Superior temporal gyrus (tissue), 1 donor: ENCODE measurements around the gene RELT.

Experiments
- DNase-seq: peaks from one replicate; pipeline ENCODE4 v3.0.0-alpha.2; 2016; ENCODE audit errors: extremely low spot score

The RELT gene

DNA sequence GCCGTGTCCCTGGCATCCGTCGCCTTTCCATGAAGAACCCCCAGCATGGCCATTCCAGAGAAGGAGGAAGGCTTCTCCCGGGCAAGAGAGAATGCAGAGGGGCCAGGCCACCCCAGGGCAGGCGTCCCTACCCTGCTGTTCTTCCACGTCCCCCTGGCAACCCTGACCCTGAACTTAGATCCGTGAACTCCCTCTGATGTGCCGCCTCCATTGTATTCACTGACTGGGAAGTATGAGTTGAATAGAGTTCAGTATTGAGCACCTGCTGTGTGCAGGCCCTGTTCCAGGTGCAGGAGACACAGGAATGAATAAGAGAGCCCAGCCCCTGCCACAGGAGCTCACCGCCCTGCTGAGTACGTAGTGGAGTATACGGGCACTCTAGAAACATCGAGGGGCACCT, 29.1 kb upstream of the RELT start:
- DNase-seq: no peak

GRCh38 chr11:73348838-73349237, 27.4 kb upstream of the RELT start:
- DNase-seq: no peak

- no peak for DNase-seq
Measured at GRCh38 chr11:73349633-73350032, 26.6 kb upstream of the RELT start.

DNA sequence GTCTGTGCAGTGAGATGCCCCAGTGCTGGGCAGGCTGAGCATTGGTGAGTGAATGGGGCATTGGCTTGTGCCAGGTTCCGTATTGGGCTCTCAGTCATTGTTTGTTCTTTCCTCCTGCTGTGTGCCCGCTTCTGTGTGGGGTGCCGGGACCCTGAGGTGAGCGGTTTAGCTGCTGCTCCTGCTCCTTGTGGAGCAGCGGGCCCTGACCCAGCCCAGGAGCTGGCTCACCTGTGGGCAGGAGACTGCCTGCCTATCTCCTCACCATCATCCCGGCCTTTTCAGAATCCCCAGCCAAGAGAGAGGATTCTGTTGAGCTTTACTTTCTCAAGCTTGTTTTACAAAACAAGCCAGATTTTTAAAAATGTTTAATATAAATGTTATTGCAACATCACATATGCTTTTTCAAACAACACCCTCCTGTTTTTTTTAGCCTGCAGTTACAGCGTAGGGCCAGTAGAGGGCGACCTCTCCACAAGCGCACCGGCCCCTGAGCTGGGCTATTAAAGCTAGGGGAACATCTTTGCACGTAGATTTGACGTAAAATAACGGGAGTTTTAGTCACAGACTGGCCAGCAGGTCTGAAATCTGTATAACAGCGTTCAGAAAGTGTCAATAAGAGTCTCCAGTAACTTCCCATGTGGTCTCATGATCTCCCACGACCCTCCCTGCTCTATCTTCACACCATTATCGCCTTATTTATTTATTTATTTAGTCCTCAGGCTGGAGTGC, 25.1 kb upstream of the RELT start:
- DNase-seq: peak; percentile 84

DNA sequence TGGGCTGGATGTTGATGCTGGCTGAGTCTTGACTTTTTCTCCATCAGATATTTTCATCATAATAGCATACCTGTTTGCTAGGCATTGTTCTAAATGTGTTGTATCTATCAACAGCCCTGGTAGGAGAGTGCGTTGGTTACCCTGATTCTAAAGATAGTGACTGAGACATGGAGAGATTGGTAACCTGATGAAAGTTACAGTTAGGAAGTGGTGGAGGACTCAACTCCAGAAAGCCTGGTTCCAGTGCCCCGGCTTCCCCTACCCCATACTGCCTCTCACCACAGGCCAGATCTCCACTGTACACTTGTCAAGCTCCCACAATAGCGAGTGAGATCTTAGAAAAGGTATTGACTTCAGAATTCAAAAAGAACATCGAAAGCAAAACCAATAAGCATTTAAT, 22.8 kb upstream of the RELT start:
- DNase-seq: no peak

- DNase-seq: no peak
Measured at GRCh38 chr11:73355109-73355508, 21.1 kb upstream of the RELT start.

- no peak for DNase-seq
Measured at GRCh38 chr11:73356979-73357860, 19.0 kb upstream of the RELT start.

DNA sequence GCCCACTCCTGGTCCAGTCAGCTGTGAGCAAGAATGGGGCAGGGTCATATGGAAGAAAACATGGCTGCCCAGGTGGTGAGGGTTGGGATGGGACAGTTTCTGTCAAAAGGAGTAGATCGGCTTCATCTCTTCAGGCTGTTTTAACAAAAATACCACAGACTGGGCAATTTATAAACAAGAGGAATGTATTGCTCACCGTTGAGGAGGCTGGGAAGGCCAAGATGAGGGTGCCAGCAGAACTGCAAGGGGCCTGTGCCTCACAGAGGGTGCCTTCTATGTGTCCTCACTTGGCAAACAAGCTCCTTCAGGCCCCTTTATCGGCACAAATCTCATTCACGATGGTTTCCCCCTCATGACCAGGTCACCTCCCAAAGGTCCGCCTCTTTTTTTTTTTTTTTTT, 18.1 kb upstream of the RELT start:
- DNase-seq: no peak

GRCh38 chr11:73359341-73359740, 16.9 kb upstream of the RELT start:
- no peak for DNase-seq

- DNase-seq: no peak
Measured at GRCh38 chr11:73359930-73360742, 16.1 kb upstream of the RELT start.

GRCh38 chr11:73360743-73361369, 15.3 kb upstream of the RELT start:
- DNase-seq: no peak

GRCh38 chr11:73361953-73362776, 14.0 kb upstream of the RELT start:
- DNase-seq: no peak

DNA sequence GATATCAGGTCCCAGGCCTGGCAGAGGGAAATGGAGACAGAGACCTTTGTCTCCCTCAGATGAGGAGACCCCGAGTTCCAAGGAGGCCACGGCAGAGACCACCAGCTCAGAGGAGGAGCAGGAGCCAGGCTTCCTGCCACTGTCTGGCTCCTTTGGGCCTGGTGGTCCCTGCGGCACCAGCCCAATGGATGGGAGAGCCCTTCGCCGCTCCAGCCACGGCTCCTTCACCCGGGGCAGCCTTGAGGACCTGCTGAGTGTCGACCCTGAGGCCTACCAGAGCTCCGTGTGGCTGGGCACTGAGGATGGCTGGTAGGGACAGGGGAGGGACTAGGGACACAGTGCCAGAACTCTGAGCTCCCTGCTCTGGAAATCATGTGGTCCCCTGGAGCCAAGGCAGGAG, 13.1 kb upstream of the RELT start:
- DNase-seq: no peak

DNA sequence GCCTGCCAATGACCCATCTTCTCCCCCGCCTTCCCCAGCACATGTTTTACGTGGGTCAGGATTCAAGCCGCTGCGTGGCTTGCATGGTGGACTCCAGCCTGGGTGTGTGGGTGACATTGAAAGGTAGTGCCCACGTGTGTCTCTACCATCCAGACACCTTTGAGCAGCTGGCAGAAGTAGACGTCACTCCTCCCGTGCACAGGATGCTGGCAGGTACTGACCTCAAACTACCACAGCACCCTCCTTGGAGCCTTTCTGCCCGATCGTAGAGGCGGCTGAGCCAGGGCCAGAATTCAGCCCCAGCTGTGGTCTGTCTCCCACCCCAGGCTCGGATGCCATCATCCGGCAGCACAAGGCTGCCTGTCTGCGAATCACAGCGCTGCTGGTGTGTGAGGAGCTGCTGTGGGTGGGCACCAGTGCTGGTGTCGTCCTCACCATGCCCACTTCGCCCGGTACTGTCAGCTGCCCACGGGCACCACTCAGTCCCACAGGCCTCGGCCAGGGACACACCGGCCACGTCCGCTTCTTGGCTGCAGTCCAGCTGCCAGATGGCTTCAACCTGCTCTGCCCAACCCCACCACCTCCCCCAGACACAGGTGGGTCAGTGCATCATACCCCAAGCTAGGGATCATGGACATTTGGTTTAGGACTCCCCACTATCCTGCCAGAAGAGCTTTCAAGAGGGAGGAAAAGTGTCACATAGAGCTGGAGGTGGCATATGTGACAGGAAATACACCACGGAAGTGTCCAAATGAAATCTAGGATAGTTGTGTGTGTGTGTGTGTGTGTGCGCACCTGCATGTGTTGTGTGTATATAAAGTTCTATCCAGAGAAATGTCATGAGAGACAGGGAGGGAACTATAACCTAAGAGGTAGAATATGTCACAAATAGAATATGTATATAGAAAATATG, 10.6 kb upstream of the RELT start:
- no peak for DNase-seq

- no peak for DNase-seq
Measured at GRCh38 chr11:73366265-73366610, 10.0 kb upstream of the RELT start.

GRCh38 chr11:73366953-73367352, 9.2 kb upstream of the RELT start:
- no peak for DNase-seq

DNA sequence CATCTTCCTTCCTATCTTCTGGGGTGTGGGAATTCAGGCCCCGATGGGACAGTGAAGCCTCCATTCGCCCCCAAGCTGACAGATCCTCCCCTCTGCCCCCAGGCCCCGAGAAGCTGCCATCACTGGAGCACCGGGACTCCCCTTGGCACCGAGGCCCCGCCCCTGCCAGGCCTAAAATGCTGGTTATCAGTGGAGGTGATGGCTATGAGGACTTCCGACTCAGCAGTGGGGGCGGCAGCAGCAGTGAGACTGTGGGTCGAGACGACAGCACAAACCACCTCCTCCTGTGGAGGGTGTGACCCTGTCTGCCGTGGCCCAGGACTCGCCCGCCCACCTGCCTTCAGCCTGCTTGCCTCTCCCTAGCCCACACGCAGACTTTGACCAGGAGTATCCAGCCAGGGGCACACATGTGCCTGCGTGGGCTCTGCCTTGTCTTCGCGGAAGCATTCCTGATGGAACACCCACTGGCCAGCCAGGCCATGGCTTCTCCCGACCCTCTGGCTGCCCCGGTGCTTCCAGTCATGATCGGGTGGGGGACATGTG, 8.6 kb upstream of the RELT start:
- DNase-seq: no peak

DNA sequence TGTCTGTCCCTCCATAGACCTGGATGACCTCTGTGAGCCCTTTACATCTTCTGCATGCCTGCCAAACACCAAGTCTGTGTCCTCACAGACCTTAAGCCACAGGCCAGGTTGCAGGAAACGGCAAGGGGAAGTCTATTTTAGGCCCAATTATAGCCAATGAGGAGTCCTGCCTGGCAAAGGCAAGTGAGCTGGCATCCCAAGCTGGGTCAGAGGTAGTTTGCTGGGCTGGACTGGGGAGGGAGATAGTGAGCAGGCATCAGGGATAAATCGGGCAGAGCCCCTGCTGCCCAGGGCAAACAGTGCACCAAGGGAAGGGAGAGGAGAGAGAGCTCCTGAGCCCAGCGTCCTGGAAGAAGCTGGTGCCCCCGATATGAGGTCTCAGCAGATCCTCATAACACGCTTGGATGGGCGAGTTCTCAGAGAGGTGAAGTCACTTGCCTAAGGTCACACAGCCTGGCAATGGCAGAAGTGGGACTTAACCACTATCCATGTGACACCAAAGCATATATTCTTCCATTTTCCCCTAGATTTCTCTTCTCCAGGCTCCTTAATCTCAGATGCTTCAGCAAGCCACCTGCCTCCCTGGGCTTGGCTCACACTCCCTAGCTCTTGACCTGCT, 3.7 kb upstream of the RELT start:
- DNase-seq: no peak

DNA sequence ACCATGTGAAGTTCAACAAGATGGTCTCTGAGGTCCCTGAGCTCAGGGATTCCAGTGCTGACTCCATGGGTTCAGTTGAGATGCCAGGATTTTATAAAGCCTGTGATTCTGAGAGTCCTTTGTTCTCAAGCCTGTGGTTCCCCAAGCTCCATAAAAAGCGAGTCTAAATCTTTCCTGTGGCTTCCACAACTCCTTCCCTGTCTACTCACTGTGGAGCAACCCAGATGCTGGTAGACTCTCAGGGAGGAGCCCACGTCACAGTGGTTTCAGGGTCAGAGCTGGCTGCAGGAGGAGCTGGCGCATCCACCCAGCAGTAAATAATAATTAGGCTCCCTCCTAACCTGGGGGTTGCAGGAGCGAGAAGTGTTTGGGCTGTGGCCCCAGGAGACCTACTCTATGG, 2.0 kb upstream of the RELT start:
- no peak for DNase-seq
